Lower leg skin (tissue), 4 donors: Measurements from ENCODE around the gene TSPEAR. TPM values are rescaled to one million over a fixed set of nuclear protein-coding genes. Genes with fewer than 3 reads are reported as not detected.

Experiments
- DNase-seq, 2 donors: peaks; one replicate each; pipeline ENCODE4 v3.0.0-alpha.2; 2019; ENCODE audit warnings: low spot score in 2 of 2
- H3K4me3 ChIP-seq: fragments of 200-600 bp; sonication (generic); 2 replicates; pipeline ENCODE4 v1.5.1; 2017; ENCODE audit warnings: mild to moderate bottlenecking, low read depth; ENCODE audit not compliant: poor library complexity, severe bottlenecking
- POLR2A ChIP-seq, 2 donors: fragments of 450-650 bp; IDR thresholded peaks; one replicate each; pipeline ENCODE4 v1.6.1; 2016 to 2017; ENCODE audit warnings: antibody characterized with exemption in 2 of 2, mild to moderate bottlenecking in 1 of 2, moderate library complexity in 1 of 2
- WGBS, 2 donors: methylation state at CpG; one replicate each; pipeline ENCODE4 v1.1.5; 2018; 5-methylcytosine and 5-hydroxymethylcytosine counted together
- intact Hi-C: fragments of 100-400 bp; cut with DNase I; formaldehyde crosslinking; loops from one replicate; pipeline ENCODE4 v1.15.0; 2023; ENCODE audit warnings: low total_unique reads
- total RNA-seq, 4 donors: library from RNA; depleted of rRNA; stranded (reverse); fragments of >200 nt; gene quantifications; one replicate each; pipeline ENCODE4 v1.1.0, GENCODE V29; 2016
- TF ChIP-seq, protein P1 (sequence below), 3 donors: fragments of 450-650 bp; IDR thresholded peaks; one replicate each; pipeline ENCODE4 v1.5.1; 2016; ENCODE audit warnings: antibody characterized with exemption in 3 of 3, mild to moderate bottlenecking in 3 of 3, moderate library complexity in 2 of 3

The TSPEAR gene
- total RNA-seq, 4 donors from 2014 or later = 0.06 TPM; not detected in 3

- no peak overlapping the region for H3K4me3 ChIP-seq
- peak in 1 of 2 donors; percentile 72 for DNase-seq
- TF ChIP-seq, protein P1, sequence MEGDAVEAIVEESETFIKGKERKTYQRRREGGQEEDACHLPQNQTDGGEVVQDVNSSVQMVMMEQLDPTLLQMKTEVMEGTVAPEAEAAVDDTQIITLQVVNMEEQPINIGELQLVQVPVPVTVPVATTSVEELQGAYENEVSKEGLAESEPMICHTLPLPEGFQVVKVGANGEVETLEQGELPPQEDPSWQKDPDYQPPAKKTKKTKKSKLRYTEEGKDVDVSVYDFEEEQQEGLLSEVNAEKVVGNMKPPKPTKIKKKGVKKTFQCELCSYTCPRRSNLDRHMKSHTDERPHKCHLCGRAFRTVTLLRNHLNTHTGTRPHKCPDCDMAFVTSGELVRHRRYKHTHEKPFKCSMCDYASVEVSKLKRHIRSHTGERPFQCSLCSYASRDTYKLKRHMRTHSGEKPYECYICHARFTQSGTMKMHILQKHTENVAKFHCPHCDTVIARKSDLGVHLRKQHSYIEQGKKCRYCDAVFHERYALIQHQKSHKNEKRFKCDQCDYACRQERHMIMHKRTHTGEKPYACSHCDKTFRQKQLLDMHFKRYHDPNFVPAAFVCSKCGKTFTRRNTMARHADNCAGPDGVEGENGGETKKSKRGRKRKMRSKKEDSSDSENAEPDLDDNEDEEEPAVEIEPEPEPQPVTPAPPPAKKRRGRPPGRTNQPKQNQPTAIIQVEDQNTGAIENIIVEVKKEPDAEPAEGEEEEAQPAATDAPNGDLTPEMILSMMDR (IDR thresholded peaks at IDR 0.05) = no peak
- no peak for TF ChIP-seq POLR2A (IDR thresholded peaks at IDR 0.05)
- WGBS, 2 donors = 79 to 93% methylated on average over 7 to 11 of the region's 11 CpGs
- intact Hi-C loops = no loop called here
Observed at GRCh38 chr21:44732956-44733355, 21.6 kb upstream of the TSPEAR start.

- intact Hi-C loops = no loop called here
- H3K4me3 ChIP-seq = no peak overlapping the region
- TF ChIP-seq POLR2A (IDR thresholded peaks at IDR 0.05) = no peak
- TF ChIP-seq, protein P1 (IDR thresholded peaks at IDR 0.05) = no peak
- 91 to 93% methylated on average over 10 of the region's 10 CpGs for WGBS, 2 donors
- peak in 1 of 2 donors; percentile 48 for DNase-seq
Observed at GRCh38 chr21:44732263-44732662, 20.9 kb upstream of the TSPEAR start.

DNA sequence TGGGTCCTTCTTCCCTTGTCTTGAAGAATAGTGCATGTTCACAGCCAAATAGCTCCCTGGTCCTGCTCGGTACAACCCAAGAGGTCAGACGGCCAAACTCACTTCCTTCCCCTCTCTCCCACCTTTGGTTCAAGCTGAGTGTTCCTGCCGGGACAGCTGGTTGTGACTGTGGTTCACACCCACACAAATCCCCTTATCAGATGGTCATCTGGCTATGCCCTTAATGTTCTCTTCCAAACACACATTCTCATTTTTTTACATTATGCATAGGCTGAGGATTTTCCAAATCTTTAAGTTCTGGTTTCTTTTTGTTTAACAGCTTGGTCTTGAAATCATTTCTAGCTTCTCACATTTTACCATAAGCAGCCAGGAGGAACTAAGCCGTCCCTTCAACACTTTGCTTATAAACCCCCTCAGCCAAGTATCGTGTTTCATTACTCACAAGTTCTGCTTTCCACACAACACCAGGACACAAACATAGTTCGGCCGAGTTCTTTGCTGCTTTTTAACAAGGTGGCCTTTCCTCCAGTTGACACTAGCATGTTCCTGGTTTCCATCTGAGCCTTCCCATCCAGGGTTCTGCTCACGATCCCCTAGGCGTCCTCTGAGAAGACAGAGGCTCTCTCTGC is 19.7 kb upstream of the TSPEAR start:
- no peak for DNase-seq
- 67 to 73% methylated on average over 9 of the region's 9 CpGs for WGBS, 2 donors
- no peak for TF ChIP-seq POLR2A (IDR thresholded peaks at IDR 0.05)
- TF ChIP-seq, protein P1 (IDR thresholded peaks at IDR 0.05) = no peak
- intact Hi-C loops = no loop called here
- H3K4me3 ChIP-seq = no peak overlapping the region

- H3K4me3 ChIP-seq = no peak overlapping the region
- DNase-seq = peak in 1 of 2 donors; percentile 65
- WGBS, 2 donors = 91% methylated on average over 7 of the region's 7 CpGs
- intact Hi-C loops = no loop called here
- TF ChIP-seq POLR2A (IDR thresholded peaks at IDR 0.05) = no peak
Observed at GRCh38 chr21:44730028-44730395, 18.6 kb upstream of the TSPEAR start.

- WGBS, 2 donors = 90 to 94% methylated on average over 20 to 23 of the region's 23 CpGs
- intact Hi-C loops = no loop called here
- TF ChIP-seq, protein P1 (IDR thresholded peaks at IDR 0.05) = no peak
- TF ChIP-seq POLR2A (IDR thresholded peaks at IDR 0.05) = no peak
- H3K4me3 ChIP-seq = no peak overlapping the region
- DNase-seq = peak in 1 of 2 donors; percentile 83
Observed at GRCh38 chr21:44729336-44730027, 18.1 kb upstream of the TSPEAR start.

DNA sequence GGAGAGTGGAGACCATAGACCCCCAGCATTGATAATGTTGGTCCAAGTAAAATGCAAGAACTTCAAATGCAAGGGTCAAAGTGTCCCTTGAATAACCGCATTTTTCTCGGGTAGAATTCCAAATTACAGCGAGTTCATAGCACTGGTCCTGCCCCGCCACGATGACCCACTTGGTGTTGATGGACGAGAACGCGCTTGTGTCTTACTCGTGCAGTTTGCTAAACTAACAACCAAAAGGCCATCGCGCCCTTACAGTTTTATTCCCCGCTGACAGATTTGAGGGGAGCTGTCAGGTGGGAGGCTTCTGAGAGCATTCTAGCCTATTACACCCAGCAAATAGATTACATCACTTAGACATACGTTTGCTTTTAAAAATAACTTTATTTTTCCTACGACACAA is 17.3 kb upstream of the TSPEAR start:
- TF ChIP-seq POLR2A (IDR thresholded peaks at IDR 0.05) = no peak
- TF ChIP-seq, protein P1 (IDR thresholded peaks at IDR 0.05) = no peak
- DNase-seq = peak in 1 of 2 donors; percentile 64
- intact Hi-C loops = no loop called here
- 89 to 91% methylated on average over 14 of the region's 14 CpGs for WGBS, 2 donors
- no peak overlapping the region for H3K4me3 ChIP-seq
